HG03571 (cell line): ENCODE measurements around the gene GRIN3B.

Experiments
- ATAC-seq: cut with Tn5 transposase; IDR thresholded peaks from one replicate; pipeline ENCODE4 v1.9.1; 2021; ENCODE audit not compliant: unreplicated experiment

Gene GRIN3B

DNA sequence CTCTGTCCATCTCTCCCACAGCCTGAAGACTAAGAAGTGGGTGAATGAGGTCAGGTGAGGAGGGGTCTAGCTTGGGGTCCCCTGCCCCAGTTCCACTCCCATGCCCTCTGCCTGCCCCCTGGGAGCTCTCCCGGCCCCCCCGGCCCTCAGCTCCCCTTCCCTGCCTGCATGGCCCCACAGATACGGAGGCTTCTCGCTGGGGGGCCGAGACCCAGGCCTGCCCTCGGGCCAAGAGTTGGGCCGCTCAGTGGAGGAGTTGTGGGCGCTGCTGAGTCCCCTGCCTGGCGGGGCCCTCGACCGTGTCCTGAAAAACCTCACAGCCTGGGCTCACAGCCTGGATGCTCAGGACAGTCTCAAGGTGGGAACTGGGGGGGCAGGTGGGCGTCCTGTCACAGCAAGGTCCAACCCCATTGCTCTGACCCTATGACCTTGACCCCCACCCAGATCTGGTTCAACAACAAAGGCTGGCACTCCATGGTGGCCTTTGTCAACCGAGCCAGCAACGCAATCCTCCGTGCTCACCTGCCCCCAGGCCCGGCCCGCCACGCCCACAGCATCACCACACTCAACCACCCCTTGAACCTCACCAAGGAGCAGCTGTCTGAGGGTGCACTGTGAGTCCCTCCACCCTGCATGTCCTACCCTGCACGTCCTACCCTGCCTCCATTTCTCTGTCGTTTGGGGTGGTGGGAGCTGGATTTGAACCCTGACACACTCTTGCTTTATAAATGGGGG, 55.8 kb downstream of the GRIN3B start:
- no peak for ATAC-seq

GRCh38 chr19:1057176-1057855, 57.1 kb downstream of the GRIN3B start:
- ATAC-seq, result no peak

- no peak for ATAC-seq
These were observed 57.9 kb downstream of the GRIN3B start for GRCh38 chr19:1058112-1058511.
